Measurements from ENCODE around the gene TSPY4. TPM values are rescaled to one million over a fixed set of nuclear protein-coding genes. Genes with fewer than 3 reads are reported as not detected.
"Not testable (repeated sequence)": the region's sequence is repeated elsewhere in the genome, so short reads cannot be mapped to it uniquely, and the experiment has no call there.

Gene TSPY4
- total RNA-seq, result not detected in 2 replicates

DNA sequence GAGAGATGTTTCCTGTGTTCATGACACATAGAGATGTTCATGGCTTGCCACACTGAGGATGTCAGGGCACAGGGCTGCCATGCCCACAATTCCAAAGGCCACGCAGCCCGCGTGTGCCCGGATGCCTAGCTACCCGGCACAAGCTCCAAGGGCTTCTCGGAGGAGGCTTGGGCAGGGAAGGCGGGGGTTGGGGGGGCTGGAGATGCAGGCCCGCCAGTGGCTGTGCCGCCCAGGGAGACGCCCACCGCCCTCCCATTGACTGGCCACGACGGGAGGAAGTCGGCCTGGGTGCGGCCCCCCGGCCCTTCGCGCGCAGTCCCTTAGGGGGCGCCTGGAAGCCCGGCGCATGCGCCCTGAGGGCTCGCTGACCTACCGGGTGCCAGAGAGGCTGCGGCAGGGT is at the start of gene TSPY4:
TSS of gene TSPY4 (plus strand) at position 301 of the 400 bp plus-strand sequence. CDS start at position 347, 46 bp downstream.
- DNase-seq (ENCODE audit: low read depth, low spot score), result not testable (repeated sequence)

- DNase-seq (ENCODE audit: low read depth, low spot score), result no peak
Observed at GRCh38 chrY:9320996-9321395, 16.3 kb upstream of the TSPY4 start.

DNA sequence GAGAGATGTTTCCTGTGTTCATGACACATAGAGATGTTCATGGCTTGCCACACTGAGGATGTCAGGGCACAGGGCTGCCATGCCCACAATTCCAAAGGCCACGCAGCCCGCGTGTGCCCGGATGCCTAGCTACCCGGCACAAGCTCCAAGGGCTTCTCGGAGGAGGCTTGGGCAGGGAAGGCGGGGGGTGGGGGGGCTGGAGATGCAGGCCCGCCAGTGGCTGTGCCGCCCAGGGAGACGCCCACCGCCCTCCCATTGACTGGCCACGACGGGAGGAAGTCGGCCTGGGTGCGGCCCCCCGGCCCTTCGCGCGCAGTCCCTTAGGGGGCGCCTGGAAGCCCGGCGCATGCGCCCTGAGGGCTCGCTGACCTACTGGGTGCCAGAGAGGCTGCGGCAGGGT is 20.2 kb downstream of the TSPY4 start, which contains the start of gene TSPY8:
TSS of gene TSPY8 (plus strand) at position 301 of the 400 bp plus-strand sequence. CDS start at position 347, 46 bp downstream.
- not testable (repeated sequence) for DNase-seq (ENCODE audit: low read depth, low spot score)

Other genes starting within 250 kb of the TSPY4 start
- not detected in 2 replicates for gene TSPY8, start 20.3 kb downstream of the TSPY4 start, total RNA-seq
- not detected in 2 replicates for gene TSPY3, start 61.0 kb downstream of the TSPY4 start, total RNA-seq
- not detected in 2 replicates for gene TSPY1, start 129.5 kb downstream of the TSPY4 start, total RNA-seq
- not detected in 2 replicates for gene TSPY9, start 149.8 kb downstream of the TSPY4 start, total RNA-seq
- not detected in 2 replicates for gene TSPY10, start 190.4 kb downstream of the TSPY4 start, total RNA-seq